Mucosa of descending colon (tissue), 3 donors: ENCODE measurements around the gene TAS2R40. TPM values are rescaled to one million over a fixed set of nuclear protein-coding genes. Genes with fewer than 3 reads are reported as not detected.
A peak's percentile ranks its signal among the peaks of the same experiment; 100 is the strongest.
"Not testable (repeated sequence)": the region's sequence is repeated elsewhere in the genome, so short reads cannot be mapped to it uniquely, and the experiment has no call there.

Experiments
- ATAC-seq: fragments of 200-7000 bp; cut with Tn5 transposase; one replicate; pipeline ENCODE4 v1.9.1; 2020; ENCODE audit warnings: mild to moderate bottlenecking, moderate library complexity
- DNase-seq, 3 donors: peaks; one replicate each; pipeline ENCODE4 v3.0.0-alpha.2; 2020
- H3K36me3 ChIP-seq: fragments of 200-600 bp; one replicate; pipeline ENCODE4 v1.8.0; 2021; ENCODE audit warnings: low read depth, mild to moderate bottlenecking
- H3K4me1 ChIP-seq: fragments of 200-600 bp; one replicate; pipeline ENCODE4 v1.8.0; 2021; ENCODE audit warnings: low read depth, mild to moderate bottlenecking
- H3K4me3 ChIP-seq: fragments of 200-600 bp; one replicate; pipeline ENCODE4 v1.8.0; 2021; ENCODE audit warnings: mild to moderate bottlenecking
- H3K9me3 ChIP-seq: fragments of 200-600 bp; one replicate; pipeline ENCODE4 v1.8.0; 2021; ENCODE audit warnings: mild to moderate bottlenecking
- intact Hi-C, 2 donors: fragments of 100-400 bp; cut with DNase I in 1 of 2; cut with micrococcal nuclease in 1 of 2; formaldehyde crosslinking; loops; one replicate each; pipeline versions ENCODE4 v1.11.0 to v1.11.1; 2022; cut with DNase I, micrococcal nuclease
- total RNA-seq, 3 donors: library from RNA; stranded (reverse); fragmentation: NEBNext Ultra II Directional in 2 of 3; extraction: Animal tissue kit (Norgen Biotek cat#: 25700) in 2 of 3; gene quantifications; one replicate each; pipeline versions ENCODE4 v1.2.1 to v1.2.4, GENCODE V29; 2021 to 2023
- TF ChIP-seq, protein P1 (sequence below): fragments of 200-600 bp; IDR thresholded peaks from one replicate; pipeline ENCODE4 v1.8.0; 2022; ENCODE audit warnings: antibody characterized with exemption, mild to moderate bottlenecking
- donor health status: DM: no; HTN: no; CAD: no; lungs with moderate emphysema.
- donor health status: DM: no; HTN: no; CAD: no.
- donor health status: DM: no; HTN: yes; CAD: no.

TAS2R40 gene
- total RNA-seq, 3 donors from 2014 or later: not detected

DNA sequence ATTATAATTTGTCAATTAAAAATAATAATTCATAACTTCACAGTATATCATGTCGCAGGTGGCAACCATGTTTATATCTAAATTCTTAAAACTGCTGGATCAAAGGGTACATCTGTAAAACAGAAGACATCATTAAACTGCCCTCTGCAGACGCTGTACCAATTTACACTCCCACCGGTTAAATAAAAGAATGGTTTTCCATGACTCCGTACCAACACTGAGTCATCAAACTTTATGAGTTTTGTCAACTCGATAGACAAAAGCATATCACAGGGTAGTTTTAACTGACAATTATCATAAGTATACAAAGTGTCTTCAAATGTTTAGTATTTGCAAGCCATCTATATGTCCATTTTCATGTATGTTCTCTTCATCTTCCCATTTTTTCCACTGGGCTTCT, 35.7 kb downstream of the TAS2R40 start:
- H3K4me1 ChIP-seq: peaks cover 17% of the 10 kb centered on the region
- DNase-seq (no peak), ATAC-seq (peak; percentile 79)
- no peaks in the 10 kb centered on the region for H3K36me3 ChIP-seq
- H3K4me3 ChIP-seq: no peak overlapping the region
- TF ChIP-seq, protein P1, sequence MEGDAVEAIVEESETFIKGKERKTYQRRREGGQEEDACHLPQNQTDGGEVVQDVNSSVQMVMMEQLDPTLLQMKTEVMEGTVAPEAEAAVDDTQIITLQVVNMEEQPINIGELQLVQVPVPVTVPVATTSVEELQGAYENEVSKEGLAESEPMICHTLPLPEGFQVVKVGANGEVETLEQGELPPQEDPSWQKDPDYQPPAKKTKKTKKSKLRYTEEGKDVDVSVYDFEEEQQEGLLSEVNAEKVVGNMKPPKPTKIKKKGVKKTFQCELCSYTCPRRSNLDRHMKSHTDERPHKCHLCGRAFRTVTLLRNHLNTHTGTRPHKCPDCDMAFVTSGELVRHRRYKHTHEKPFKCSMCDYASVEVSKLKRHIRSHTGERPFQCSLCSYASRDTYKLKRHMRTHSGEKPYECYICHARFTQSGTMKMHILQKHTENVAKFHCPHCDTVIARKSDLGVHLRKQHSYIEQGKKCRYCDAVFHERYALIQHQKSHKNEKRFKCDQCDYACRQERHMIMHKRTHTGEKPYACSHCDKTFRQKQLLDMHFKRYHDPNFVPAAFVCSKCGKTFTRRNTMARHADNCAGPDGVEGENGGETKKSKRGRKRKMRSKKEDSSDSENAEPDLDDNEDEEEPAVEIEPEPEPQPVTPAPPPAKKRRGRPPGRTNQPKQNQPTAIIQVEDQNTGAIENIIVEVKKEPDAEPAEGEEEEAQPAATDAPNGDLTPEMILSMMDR: no peak
- peaks cover 2% of the 10 kb centered on the region for H3K9me3 ChIP-seq
- intact Hi-C loops: no loop called here

DNA sequence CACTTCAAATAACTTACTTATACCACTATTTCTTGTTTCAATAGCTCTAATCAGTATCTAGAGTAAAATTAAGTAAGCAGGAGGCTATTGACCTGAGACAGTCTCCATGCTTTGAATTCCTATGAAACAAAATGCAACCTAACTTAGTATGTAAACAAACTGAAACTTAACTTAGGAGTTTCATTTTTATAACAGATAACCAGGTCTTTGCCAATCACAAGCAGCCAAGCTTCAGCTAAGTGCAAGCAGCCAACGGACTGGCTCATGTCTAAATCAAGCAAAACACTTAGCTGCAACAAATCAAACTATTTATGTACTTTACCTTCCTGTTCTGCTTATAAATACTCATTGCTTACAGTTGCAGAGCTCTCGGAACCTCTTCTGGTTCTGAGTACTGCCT, 37.0 kb downstream of the TAS2R40 start:
- ATAC-seq: no peak
- TF ChIP-seq, protein P1: no peak

DNA sequence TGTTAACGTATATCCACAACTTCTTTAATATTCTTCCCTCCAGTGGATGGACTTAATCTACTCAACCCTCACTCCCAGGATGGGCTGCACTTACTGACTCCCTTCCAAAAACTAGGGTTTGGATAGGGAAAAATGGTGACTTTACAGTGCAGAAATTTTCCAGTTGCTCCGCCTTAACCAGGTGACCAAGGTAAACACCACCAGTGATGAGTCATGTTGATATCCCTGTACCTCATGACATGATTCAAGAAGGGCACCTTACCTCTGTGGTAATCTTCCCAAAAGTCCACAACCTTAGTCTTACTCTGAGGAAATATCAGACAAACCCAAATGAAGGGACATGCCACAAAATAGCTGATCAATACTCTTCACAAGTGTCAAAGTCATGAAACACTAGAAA, 37.9 kb downstream of the TAS2R40 start:
- DNase-seq (no peak), ATAC-seq (peak; percentile 33)
- no peak overlapping the region for H3K4me3 ChIP-seq
- TF ChIP-seq, protein P1: no peak
- H3K36me3 ChIP-seq: no peaks in the 10 kb centered on the region
- peaks cover 22% of the 10 kb centered on the region for H3K4me1 ChIP-seq
- H3K9me3 ChIP-seq: no peaks in the 10 kb centered on the region
- intact Hi-C loops: no loop called here

More for the DNA sequence above, 37.0 kb downstream of the TAS2R40 start:
- H3K36me3 ChIP-seq: no peaks in the 10 kb centered on the region
- intact Hi-C loops: no loop called here
- peaks cover 2% of the 10 kb centered on the region for H3K9me3 ChIP-seq
- peak in 1 of 3 donors; percentile 28 for DNase-seq
- H3K4me3 ChIP-seq: no peak overlapping the region
- H3K4me1 ChIP-seq: peaks cover 17% of the 10 kb centered on the region

DNA sequence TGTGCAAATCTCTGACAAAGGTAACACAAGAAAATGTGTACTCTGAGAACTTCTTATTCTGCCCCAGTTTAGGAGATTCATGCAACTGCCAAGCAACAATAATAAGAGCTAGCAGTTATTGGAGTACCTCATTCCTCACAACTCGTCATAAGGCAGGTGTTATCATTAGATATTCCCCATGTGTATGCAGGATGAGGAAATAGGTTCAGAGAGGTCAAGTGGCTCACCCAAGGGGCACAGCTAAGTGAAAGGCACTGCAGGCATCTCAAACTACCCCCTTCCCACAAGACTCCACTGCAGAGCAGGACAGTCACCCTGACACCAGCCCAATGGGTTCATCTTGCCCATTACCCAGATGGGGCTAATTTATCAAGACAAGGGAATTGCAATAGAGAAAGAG, 40.1 kb downstream of the TAS2R40 start:
- DNase-seq (no peak), ATAC-seq (no peak)
- intact Hi-C loops: no loop called here
- TF ChIP-seq, protein P1: no peak
- no peaks in the 10 kb centered on the region for H3K9me3 ChIP-seq
- H3K4me3 ChIP-seq: no peak overlapping the region
- peaks cover 30% of the 10 kb centered on the region for H3K4me1 ChIP-seq
- no peaks in the 10 kb centered on the region for H3K36me3 ChIP-seq

DNA sequence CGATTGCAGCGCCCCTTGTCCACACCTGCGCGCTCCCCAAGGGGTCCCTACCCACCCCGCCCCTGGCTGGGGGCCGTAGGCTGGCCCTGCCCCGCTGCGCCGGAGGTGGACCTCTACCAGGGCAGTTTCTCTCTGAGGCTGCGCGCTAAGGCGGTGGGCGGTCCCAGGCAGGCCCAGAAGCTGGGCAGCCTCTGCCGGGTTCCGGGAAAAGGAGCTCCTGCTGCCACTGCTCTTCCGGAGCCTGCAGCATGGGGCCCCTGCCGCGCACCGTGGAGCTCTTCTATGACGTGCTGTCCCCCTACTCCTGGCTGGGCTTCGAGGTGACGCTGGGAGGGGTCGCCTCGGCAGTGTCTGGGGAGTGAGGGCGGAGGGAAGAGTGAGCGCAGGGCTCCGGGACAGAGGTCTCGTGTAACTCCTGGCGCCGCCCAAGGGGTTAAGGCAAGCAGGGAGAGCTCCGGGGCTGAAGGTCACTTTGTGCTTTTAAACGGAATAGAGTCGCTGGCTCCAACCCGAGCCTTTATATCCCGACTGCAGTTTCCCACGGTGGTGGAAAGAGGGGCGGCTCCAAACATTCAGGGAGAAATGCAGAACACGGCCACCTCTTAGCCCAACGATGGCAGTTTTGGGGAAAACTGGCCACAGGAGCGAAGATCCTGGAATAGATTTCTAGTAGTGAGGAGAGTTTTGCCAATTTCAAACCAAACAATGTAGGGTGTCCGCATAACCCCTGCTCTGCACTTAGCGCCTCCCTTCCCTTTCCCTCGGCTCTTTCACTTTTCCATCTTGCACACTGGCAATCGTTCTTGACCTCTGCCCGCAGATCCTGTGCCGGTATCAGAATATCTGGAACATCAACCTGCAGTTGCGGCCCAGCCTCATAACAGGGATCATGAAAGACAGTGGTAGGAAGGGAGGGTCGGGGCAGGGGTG, 41.7 kb downstream of the TAS2R40 start, which contains the start of gene GSTK1:
GSTK1 (plus strand) TSS at position 176 of the 930 bp plus-strand sequence; CDS start at position 249, 73 bp downstream.
- DNase-seq (peak; percentile 89 to 94 (median 92)), ATAC-seq (peak; percentile 95)
- peaks cover 30% of the 10 kb centered on the region for H3K4me1 ChIP-seq
- no peaks in the 10 kb centered on the region for H3K9me3 ChIP-seq
- no peaks in the 10 kb centered on the region for H3K36me3 ChIP-seq
- intact Hi-C loops: no loop called here
- TF ChIP-seq, protein P1: no peak
- H3K4me3 ChIP-seq: peak within 1 kb of the TSS; percentile 64

DNA sequence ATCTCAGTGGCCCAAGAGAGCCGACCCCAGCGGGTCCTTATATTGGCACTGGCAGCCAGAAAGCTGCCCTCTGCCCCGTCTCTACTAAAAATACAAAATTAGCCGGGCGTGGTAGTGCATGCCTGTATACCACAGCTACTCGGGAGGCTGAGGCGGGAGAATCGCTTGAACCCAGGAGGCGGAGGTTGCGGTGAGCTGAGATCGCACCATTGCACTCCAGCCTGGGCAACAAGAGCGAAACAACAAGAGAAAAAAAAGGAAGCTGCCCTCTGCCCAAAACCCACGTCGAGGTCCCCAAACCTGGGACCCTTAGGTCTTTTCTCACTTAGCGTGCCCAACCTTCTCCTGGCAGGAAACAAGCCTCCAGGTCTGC, 42.3 kb downstream of the TAS2R40 start:
- H3K9me3 ChIP-seq, H3K36me3 ChIP-seq, DNase-seq, intact Hi-C loops: not testable (repeated sequence)
- Histone ChIP-seq H3K4me3 (peak overlapping the region; percentile 64), H3K4me1 (peaks cover 28% of the 10 kb centered on the region)
- peak; percentile 1 for ATAC-seq
